Activated gamma-delta T cell treated with anti-CD3 and anti-CD28 coated beads, Interleukin-2, amount 50 U/mL, for 16 hours (primary cell): Measurements from ENCODE around the gene CBLN2.

Experiments used
- DNase-seq: peaks from one replicate; pipeline ENCODE4 v3.0.0-alpha.2; 2020; ENCODE audit warnings: low read depth

Gene CBLN2

DNA sequence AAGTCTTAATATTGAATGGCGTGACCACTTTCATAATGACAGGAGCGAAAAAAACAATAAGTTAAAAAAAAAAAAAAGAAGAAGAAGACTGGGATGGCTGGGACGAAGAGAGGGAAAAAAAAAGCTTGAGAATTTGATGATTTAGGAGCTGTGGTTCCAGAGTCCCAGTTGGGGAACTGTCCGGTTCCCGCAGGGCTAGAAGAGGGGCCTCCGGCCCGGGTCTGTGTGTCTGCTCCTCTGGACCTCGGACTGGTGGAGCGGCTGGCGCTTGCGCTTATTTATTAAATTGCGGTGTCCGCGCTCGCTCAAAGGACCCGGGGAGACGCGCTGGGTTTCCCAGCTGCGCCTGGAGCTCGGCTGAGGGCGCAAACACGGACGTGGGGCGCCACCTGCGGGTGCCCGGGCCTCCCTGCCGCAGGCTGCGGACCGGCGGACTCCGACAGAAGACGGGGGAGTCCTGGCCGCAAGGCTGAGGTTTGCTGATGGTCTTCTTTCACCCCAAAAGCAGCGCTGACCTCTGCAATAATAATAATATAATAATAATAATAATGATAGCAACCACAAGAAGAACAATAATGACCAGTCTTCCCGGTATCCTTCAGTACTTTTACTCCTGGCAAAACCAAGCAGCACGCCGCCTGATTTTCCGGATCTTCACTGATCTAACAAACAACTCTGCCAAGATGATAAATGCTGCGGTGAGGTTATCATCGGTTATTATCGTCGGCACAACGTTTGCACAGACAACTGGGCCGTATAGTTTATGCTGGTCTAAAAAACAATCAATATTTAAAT, at the start of gene CBLN2:
CBLN2 (minus strand) TSS at position 251 of the 795 bp plus-strand sequence. CDS start 2,182 bp downstream, outside the sequence.
- DNase-seq, result no peak

- DNase-seq, result no peak
Measured at GRCh38 chr18:72588360-72588759, 44.2 kb upstream of the CBLN2 start.

GRCh38 chr18:72584787-72585186, 40.6 kb upstream of the CBLN2 start:
- no peak for DNase-seq

DNA sequence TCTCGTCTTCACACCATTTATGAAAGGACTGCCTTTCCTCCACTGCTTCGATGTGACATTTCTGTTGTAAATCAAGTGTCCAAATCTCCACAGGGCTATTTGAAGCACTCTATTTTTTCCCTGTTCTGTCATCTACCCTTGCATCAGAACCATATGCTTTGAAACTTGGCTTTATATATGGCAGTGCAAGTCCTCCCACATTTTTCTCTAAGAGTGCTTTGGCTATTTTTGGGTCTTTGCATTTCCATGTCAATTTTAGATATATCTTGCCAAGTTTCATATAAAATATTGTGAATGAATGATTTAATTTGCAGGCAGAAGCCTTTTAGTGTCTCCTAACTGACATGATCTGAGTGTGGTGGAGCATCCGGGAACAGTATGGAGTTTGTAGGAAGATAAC, 37.8 kb upstream of the CBLN2 start:
- no peak for DNase-seq

DNA sequence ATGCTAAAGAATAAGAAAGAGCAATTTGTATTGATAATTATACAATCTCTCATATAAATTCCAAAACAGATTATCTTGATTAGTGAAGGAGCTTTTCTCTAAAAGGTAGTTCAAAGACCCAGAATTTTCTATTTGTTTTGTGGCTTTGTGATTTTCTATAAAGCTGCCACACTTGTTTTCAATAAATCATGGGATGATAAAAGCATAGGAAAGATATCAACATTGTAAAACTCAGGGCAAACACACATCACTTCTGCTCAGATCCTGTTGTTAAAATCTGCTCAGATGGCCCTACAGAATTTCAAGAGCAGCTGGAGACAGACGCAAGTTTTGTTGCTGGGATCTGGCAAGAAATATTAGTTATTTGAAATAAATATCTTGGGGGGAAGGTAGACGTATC, 28.8 kb upstream of the CBLN2 start:
- DNase-seq, result no peak

DNA sequence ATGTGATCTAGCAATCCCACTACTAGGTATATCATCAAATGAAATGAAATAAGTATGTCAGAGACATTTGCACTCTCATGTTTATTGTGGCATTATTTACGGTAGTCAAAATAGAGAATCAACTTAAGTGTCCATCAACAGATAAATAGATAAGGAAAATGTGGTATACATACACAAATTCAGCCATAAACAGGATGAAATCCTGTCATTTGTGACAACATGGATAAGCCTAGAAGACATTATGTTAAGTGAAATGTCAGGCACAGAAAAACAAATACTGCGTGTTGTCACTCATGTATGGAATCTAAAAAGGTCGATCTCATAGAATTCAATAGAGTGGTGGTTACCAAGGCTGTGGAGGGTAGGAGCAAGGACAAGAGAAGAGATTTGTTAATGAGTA, 22.1 kb upstream of the CBLN2 start:
- no peak for DNase-seq

GRCh38 chr18:72555968-72556367, 11.8 kb upstream of the CBLN2 start:
- no peak for DNase-seq

- no peak for DNase-seq
Measured at GRCh38 chr18:72555101-72555500, 11.0 kb upstream of the CBLN2 start.

GRCh38 chr18:72543357-72544055, 636 bp downstream of the CBLN2 start:
- DNase-seq, result no peak

DNA sequence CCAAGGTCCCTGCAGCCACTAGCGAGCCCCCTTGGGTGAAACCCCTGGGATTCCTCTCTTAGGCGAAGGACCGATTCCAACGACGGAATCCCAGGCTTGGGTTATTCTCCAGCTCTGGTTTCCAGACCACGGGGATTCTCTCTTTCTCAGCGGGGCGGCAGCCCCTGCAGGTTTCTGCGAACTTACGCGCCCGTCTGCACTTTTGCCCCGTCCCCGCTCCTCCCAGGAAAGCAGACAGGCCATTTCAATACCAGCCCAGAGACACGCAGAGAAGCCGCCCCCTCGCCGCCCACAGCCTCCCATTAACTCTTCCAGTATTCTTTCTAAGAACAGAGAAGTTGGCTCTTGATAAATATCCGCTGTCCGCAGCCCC, 1.2 kb downstream of the CBLN2 start:
- DNase-seq, result no peak

GRCh38 chr18:72542342-72542741, 1.8 kb downstream of the CBLN2 start:
- DNase-seq, result no peak

GRCh38 chr18:72541871-72542332, 2.2 kb downstream of the CBLN2 start:
- no peak for DNase-seq

DNA sequence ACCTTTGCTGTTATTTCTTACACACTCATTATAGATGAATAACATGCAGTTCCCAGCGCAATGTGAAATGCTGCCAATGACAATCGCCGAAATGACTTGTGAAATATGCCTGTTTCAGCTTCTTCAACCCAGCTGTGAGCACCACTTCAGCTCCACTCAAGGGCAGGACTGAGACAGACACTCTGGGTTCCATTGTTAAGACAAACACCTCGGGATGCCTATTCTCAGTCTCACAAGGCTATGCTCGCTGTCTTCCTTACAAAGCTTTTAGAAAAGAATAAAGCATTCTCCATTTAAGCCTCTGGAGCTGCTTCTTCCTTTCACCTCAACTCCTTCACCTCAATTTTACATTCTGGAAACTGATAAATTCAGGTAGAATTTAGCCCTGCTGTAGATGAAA, 4.2 kb downstream of the CBLN2 start:
- DNase-seq, result no peak

DNA sequence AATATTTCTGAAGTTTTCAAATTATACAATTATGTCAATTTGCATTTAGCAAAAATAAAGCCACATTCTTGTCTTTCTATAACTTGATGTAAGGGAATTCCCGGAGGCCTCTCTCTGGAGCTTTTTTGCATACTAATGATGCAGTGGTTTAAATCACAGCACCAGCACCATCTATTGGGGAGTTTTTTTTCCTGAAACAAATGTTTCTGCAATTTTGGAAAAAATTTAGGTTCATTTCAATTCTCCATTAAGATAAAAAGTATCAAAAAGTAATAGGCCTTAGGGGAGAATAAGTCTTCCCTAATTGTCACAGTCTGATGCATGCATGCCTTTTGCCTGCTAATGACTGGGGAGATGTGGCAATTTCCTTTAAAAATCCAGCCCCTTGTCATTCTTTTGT, 13.5 kb downstream of the CBLN2 start:
- DNase-seq, result no peak

- no peak for DNase-seq
Measured at GRCh38 chr18:72504866-72505265, 39.3 kb downstream of the CBLN2 start.

DNA sequence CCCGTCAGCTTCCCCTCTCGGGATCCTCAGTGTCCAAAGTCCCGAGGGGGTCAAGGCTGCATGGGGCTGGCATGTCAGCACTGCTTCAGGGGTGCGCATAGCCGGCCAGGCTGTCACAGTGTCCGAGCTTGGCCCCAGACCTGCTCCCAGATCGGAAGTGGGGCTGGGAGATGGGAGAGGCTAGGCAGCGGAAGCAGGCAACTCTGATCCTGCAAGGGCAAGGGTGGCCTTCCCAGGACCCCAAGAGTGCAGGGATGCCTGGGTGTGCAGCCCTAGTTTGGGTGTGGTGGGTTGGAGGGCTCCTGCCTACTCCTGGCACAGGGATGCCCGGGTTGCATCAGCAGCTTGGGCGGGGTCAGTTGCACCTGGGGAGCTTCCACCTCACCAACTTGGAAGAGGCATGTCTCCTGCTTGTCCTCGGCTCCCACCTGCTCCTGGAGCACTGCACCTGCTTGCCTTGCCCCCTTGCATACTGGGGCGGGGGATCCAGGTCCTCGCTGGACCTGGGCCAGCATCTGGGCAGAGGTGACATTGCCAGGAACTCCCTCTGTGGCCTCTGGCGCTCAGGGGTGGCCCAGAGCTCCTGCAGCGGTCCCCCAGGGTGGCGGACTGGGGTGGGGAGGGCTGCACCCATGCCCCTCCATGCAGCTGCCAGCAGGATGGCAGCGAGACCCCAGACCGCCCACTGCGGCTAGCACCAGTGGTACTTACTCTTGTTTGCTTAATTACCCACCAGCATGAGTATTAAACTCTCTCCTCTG, 41.3 kb downstream of the CBLN2 start:
- DNase-seq, result no peak

DNA sequence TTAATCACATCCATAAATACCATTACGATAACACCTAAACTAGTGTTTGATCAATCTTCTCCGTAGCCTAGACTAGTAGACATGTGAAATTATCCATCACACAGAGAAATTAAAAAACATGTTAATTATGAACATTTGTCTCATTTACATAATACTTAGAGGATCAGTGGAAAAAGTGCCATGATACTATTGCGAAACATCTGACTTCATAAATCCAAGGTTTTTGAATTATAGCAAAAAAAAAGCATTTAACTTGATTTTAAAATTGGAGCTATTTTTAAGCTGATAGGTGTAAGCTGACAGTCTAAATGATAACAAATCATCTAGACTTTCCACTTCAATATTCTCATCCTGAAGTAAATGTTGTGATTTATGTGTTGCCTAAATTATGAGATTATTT, 51.6 kb downstream of the CBLN2 start:
- DNase-seq, result no peak
